K562 (cell line): ENCODE measurements around the gene R3HDM2. TPM values are rescaled to one million over a fixed set of nuclear protein-coding genes. Genes with fewer than 3 reads are reported as not detected.

Experiments used
- BMI1 ChIP-seq: fragments of 150-350 bp; IDR thresholded peaks from 2 replicates; pipeline ENCODE4 v1.6.1; 2014; ENCODE audit warnings: low read length
- EP300 ChIP-seq: IDR thresholded peaks from 2 replicates; pipeline ENCODE4 v1.6.1; 2012; ENCODE audit warnings: low read length, improper control_type of control experiment
- FOXJ3 ChIP-seq: sonication (generic); formaldehyde crosslinking; IDR thresholded peaks from 2 replicates; pipeline ENCODE4 v1.4.0; 2020; ENCODE audit warnings: mild to moderate bottlenecking, missing genetic modification reagents
- IRF2 ChIP-seq: sonication (generic); formaldehyde crosslinking; IDR thresholded peaks from 2 replicates; pipeline ENCODE4 v1.8.1; 2022; ENCODE audit warnings: mild to moderate bottlenecking, missing genetic modification reagents
- MECOM ChIP-seq: fragments of 250-450 bp; sonication (Bioruptor Pico); IDR thresholded peaks from 2 replicates; pipeline ENCODE4 v1.8.0; 2022; ENCODE audit warnings: inconsistent platforms
- NFXL1 ChIP-seq: fragments of 450-650 bp; formaldehyde crosslinking; IDR thresholded peaks from 2 replicates; pipeline ENCODE4 v1.4.0; 2021; ENCODE audit warnings: mild to moderate bottlenecking
- PCBP1 ChIP-seq: fragments of 200-400 bp; formaldehyde crosslinking; IDR thresholded peaks from 2 replicates; pipeline ENCODE4 v1.6.1; 2018; ENCODE audit warnings: mild to moderate bottlenecking, low read depth, low read length; ENCODE audit not compliant: poor library complexity, severe bottlenecking
- PHF8 ChIP-seq: fragments of 200-600 bp; sonication (generic); IDR thresholded peaks from 2 replicates; pipeline ENCODE4 v1.6.1; 2012; ENCODE audit warnings: mixed run types, mild to moderate bottlenecking, inconsistent platforms, low read length, moderate library complexity, borderline replicate concordance
- POLR2AphosphoS2 ChIP-seq: IDR thresholded peaks from 2 replicates; pipeline ENCODE4 v1.6.1; 2012; ENCODE audit warnings: low read length, improper control_type of control experiment
- POLR2G ChIP-seq: fragments of 200-400 bp; formaldehyde crosslinking; IDR thresholded peaks from 2 replicates; pipeline ENCODE4 v1.6.1; 2017; ENCODE audit warnings: low read depth, mild to moderate bottlenecking, antibody characterized with exemption, low read length, moderate library complexity
- PRPF4 ChIP-seq: fragments of 200-400 bp; formaldehyde crosslinking; IDR thresholded peaks from one replicate; pipeline ENCODE4 v1.6.1; 2017; ENCODE audit warnings: low read length, low read depth, mild to moderate bottlenecking; ENCODE audit not compliant: insufficient read depth, poor library complexity, severe bottlenecking
- RCOR1 ChIP-seq, 2 experiments: IDR thresholded peaks; 2 replicates each; pipeline ENCODE4 v1.6.1; 2012; ENCODE audit warnings: low read depth in 2 of 2, low read length in 2 of 2, borderline replicate concordance in 1 of 2, improper control_type of control experiment in 1 of 2
- SMARCB1 ChIP-seq: IDR thresholded peaks from 2 replicates; pipeline ENCODE4 v1.6.1; 2011; ENCODE audit warnings: improper control_type of control experiment, low read depth; ENCODE audit not compliant: insufficient read length
- STAG1 ChIP-seq: sonication (generic); formaldehyde crosslinking; IDR thresholded peaks from 2 replicates; pipeline ENCODE4 v1.5.0; 2020; ENCODE audit warnings: missing genetic modification reagents, borderline replicate concordance
- ZBTB7A ChIP-seq: IDR thresholded peaks from 2 replicates; pipeline ENCODE4 v1.6.1; 2011; ENCODE audit warnings: low read depth, mild to moderate bottlenecking, low read length, moderate library complexity, borderline replicate concordance; ENCODE audit not compliant: control insufficient read depth
- ZC3H11A ChIP-seq: IDR thresholded peaks from 2 replicates; pipeline ENCODE4 v1.6.1; 2012; ENCODE audit warnings: low read depth, low read length, improper control_type of control experiment
- ZFP1 ChIP-seq: fragments of 450-650 bp; formaldehyde crosslinking; IDR thresholded peaks from 2 replicates; pipeline ENCODE4 v1.4.0; 2020; ENCODE audit warnings: mild to moderate bottlenecking, mixed read lengths
- ZNF57 ChIP-seq: fragments of 450-650 bp; formaldehyde crosslinking; IDR thresholded peaks from 2 replicates; pipeline ENCODE4 v1.4.0; 2020; ENCODE audit warnings: mild to moderate bottlenecking, moderate library complexity
- ZNF699 ChIP-seq: fragments of 250-450 bp; sonication (Bioruptor Pico); IDR thresholded peaks from 2 replicates; pipeline ENCODE4 v1.8.0; 2021; ENCODE audit warnings: mild to moderate bottlenecking, moderate library complexity; ENCODE audit not compliant: insufficient replicate concordance
- ZNF707 ChIP-seq: fragments of 250-450 bp; sonication (Bioruptor Pico); conservative IDR thresholded peaks from 2 replicates; pipeline ENCODE4 v1.8.0; 2022; ENCODE audit warnings: inconsistent platforms, mild to moderate bottlenecking, moderate library complexity
- polyA plus RNA-seq, 8 experiments: library from polyadenylated mRNA; depleted of rRNA in 4 of 8; stranded (reverse) in 5 of 8; unstranded in 3 of 8; fragments of >200 nt; fragmentation: Nextera tagmentation in 2 of 8; fragmentation: Illumina TruSeq in 1 of 8; extraction: Ambion mirVana in 2 of 8; extraction: Trizol in 1 of 8; gene quantifications; 2 replicates each; pipeline versions ENCODE4 v1.2.1 to v1.2.3, GENCODE V29; 2011 to 2014; ENCODE audit warnings: inconsistent platforms in 1 of 8, missing spikeins in 1 of 8
- total RNA-seq, 7 experiments: library from RNA; depleted of rRNA in 6 of 7; stranded (reverse); fragments of >200 nt in 6 of 7; fragmentation: Illumina TruSeq in 2 of 7; extraction: Trizol in 2 of 7; gene quantifications; 2 replicates each; pipeline versions ENCODE4 v1.2.1 to v1.2.3, GENCODE V29; 2011 to 2021; ENCODE audit warnings: low replicate concordance in 1 of 7
- TF ChIP-seq, protein P1 (sequence below): sonication (generic); formaldehyde crosslinking; IDR thresholded peaks from 2 replicates; pipeline ENCODE4 v1.8.0; 2022; ENCODE audit warnings: mild to moderate bottlenecking, missing genetic modification reagents
- TF ChIP-seq, protein P2 (sequence below): fragments of 450-650 bp; formaldehyde crosslinking; IDR thresholded peaks from 2 replicates; pipeline ENCODE4 v1.4.0; 2020; ENCODE audit warnings: mild to moderate bottlenecking, mixed read lengths
- TF ChIP-seq, protein P3 (sequence below): fragments of 450-650 bp; IDR thresholded peaks from 2 replicates; pipeline ENCODE4 v1.6.1; 2017; ENCODE audit warnings: antibody characterized with exemption

The R3HDM2 gene
- total and polyA plus RNA-seq, 9 of the 15 experiments (the other 6 are each of a cell fraction or from before 2014, with no cell fraction given): 3.3 to 18.8 (median 9.0) TPM

DNA sequence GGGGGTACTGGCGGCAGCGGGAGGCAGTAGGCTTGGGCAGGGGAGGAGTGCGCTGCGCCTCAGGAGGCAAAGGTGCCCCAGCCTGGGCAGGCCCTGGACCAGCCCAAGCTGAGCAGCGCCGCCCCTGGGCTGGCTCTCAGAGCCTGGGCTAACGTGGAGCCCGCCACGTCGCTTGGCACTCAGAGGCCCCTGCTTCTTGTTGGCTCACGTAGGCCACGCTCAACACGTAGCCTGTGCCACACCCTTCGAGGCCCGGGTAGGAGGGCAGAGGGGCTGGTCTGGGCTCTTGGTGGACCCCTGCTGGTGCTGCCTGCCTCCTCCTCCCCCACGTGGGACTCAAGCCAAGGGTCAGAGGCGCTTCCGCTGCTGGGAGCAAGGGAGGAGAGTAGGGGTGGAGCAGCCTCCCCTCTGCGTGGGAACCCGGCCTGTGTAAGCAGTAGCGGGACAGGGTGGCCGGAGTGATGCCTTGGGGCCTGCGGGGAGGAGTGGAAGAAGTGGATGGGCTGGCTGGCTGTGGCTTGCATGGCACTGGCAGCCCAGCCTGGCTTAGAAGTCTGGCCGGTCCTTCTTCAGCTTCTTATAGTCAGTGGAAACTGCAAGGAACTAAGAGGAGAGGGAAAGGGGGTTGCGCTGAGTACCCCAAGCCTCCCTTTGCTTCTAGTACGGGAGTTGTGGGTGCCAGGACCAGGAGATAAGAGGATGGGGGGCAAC is 195.7 kb downstream of the R3HDM2 start (continued):
- TF ChIP-seq PRPF4: no peak
- TF ChIP-seq ZC3H11A: no peak
- no peak for TF ChIP-seq ZNF707
- TF ChIP-seq MECOM (CRISPR knock-in tag): no peak
- TF ChIP-seq EP300: no peak
- TF ChIP-seq, protein P1, sequence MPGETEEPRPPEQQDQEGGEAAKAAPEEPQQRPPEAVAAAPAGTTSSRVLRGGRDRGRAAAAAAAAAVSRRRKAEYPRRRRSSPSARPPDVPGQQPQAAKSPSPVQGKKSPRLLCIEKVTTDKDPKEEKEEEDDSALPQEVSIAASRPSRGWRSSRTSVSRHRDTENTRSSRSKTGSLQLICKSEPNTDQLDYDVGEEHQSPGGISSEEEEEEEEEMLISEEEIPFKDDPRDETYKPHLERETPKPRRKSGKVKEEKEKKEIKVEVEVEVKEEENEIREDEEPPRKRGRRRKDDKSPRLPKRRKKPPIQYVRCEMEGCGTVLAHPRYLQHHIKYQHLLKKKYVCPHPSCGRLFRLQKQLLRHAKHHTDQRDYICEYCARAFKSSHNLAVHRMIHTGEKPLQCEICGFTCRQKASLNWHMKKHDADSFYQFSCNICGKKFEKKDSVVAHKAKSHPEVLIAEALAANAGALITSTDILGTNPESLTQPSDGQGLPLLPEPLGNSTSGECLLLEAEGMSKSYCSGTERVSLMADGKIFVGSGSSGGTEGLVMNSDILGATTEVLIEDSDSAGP (CRISPR knock-in tag): no peak
- peak; percentile 91; the same call in 1 of the 2 replicates for TF ChIP-seq POLR2AphosphoS2
- TF ChIP-seq PHF8: no peak
- 0 out of 2 replicates have a peak, but pooled peaks have one; percentile 58 for TF ChIP-seq ZNF57
- no peak for TF ChIP-seq FOXJ3 (CRISPR knock-in tag)
- TF ChIP-seq ZNF699 (CRISPR knock-in tag): no peak
- TF ChIP-seq, protein P2, sequence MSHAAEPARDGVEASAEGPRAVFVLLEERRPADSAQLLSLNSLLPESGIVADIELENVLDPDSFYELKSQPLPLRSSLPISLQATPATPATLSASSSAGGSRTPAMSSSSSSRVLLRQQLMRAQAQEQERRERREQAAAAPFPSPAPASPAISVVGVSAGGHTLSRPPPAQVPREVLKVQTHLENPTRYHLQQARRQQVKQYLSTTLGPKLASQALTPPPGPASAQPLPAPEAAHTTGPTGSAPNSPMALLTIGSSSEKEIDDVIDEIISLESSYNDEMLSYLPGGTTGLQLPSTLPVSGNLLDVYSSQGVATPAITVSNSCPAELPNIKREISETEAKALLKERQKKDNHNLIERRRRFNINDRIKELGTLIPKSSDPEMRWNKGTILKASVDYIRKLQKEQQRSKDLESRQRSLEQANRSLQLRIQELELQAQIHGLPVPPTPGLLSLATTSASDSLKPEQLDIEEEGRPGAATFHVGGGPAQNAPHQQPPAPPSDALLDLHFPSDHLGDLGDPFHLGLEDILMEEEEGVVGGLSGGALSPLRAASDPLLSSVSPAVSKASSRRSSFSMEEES (CRISPR knock-in tag): no peak
- TF ChIP-seq ZBTB7A: peak; percentile 64; the same call in 1 of the 2 replicates
- peak; percentile 80 for TF ChIP-seq POLR2G
- TF ChIP-seq SMARCB1: no peak
- TF ChIP-seq BMI1: no peak
- no peak for TF ChIP-seq ZFP1
- TF ChIP-seq PCBP1: no peak
- TF ChIP-seq, protein P3, sequence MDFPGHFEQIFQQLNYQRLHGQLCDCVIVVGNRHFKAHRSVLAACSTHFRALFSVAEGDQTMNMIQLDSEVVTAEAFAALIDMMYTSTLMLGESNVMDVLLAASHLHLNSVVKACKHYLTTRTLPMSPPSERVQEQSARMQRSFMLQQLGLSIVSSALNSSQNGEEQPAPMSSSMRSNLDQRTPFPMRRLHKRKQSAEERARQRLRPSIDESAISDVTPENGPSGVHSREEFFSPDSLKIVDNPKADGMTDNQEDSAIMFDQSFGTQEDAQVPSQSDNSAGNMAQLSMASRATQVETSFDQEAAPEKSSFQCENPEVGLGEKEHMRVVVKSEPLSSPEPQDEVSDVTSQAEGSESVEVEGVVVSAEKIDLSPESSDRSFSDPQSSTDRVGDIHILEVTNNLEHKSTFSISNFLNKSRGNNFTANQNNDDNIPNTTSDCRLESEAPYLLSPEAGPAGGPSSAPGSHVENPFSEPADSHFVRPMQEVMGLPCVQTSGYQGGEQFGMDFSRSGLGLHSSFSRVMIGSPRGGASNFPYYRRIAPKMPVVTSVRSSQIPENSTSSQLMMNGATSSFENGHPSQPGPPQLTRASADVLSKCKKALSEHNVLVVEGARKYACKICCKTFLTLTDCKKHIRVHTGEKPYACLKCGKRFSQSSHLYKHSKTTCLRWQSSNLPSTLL: no peak
- no peak for TF ChIP-seq RCOR1 (IDR thresholded peaks at IDR 0.05; ENCODE audit: borderline replicate concordance in 1 of 2, low read depth in 2 of 2, low read length in 2 of 2)
- no peak for TF ChIP-seq IRF2 (CRISPR knock-in tag)
- no peak for TF ChIP-seq NFXL1 (CRISPR knock-in tag)
- TF ChIP-seq STAG1 (CRISPR knock-in tag): no peak
